H1 (cell line): Measurements from ENCODE around the gene TTC13. TPM values are rescaled to one million over a fixed set of nuclear protein-coding genes. Genes with fewer than 3 reads are reported as not detected.

Experiments
- BCL11A ChIP-seq, 2 experiments: IDR thresholded peaks; one replicate each; pipeline ENCODE4 v1.6.1; 2011; ENCODE audit warnings: low read depth in 2 of 2, low read length in 2 of 2, mild to moderate bottlenecking in 2 of 2
- KDM4A ChIP-seq: IDR thresholded peaks from one replicate; pipeline ENCODE4 v1.7.1; 2012; ENCODE audit warnings: low read depth, mild to moderate bottlenecking, moderate library complexity, low read length, inconsistent platforms; ENCODE audit not compliant: severe bottlenecking
- RAD21 ChIP-seq, 2 experiments: IDR thresholded peaks in 1 of 2; conservative IDR thresholded peaks in 1 of 2; 2 replicates each; pipeline ENCODE4 v1.6.1; 2011; ENCODE audit warnings: low read depth in 2 of 2, low read length in 2 of 2, improper control_type of control experiment in 1 of 2, inconsistent platforms in 1 of 2, mild to moderate bottlenecking in 1 of 2, moderate library complexity in 1 of 2
- SIRT6 ChIP-seq: IDR thresholded peaks from one replicate; pipeline ENCODE4 v1.7.1; 2012; ENCODE audit warnings: low read length, inconsistent platforms
- TCF12 ChIP-seq: IDR thresholded peaks from 2 replicates; pipeline ENCODE4 v1.6.1; 2011; ENCODE audit warnings: low read depth, mild to moderate bottlenecking, low read length
- polyA plus RNA-seq, 7 experiments: library from polyadenylated mRNA; depleted of rRNA in 3 of 7; stranded (reverse) in 5 of 7; unstranded in 2 of 7; fragments of >200 nt in 5 of 7; fragments of 200-250 nt in 2 of 7; gene quantifications; 1 replicate in 5 of 7; 2 replicates in 1 of 7; 4 replicates in 1 of 7; pipeline versions ENCODE4 v1.2.1 to v1.2.3, GENCODE V29; 2011 to 2013; ENCODE audit warnings: missing spikeins in 2 of 7, mixed read lengths in 2 of 7
- total RNA-seq: library from RNA; stranded (reverse); fragmentation: NEBNext Ultra II Directional; extraction: Animal tissue kit (Norgen Biotek cat#: 25700); gene quantifications from 2 replicates; pipeline ENCODE4 v1.2.1, GENCODE V29; 2021

TTC13 gene
- total and polyA plus RNA-seq, 2 of the 8 experiments (the other 6 are each of a cell fraction or from before 2014, with no cell fraction given): 3.1 to 7.1 TPM

DNA sequence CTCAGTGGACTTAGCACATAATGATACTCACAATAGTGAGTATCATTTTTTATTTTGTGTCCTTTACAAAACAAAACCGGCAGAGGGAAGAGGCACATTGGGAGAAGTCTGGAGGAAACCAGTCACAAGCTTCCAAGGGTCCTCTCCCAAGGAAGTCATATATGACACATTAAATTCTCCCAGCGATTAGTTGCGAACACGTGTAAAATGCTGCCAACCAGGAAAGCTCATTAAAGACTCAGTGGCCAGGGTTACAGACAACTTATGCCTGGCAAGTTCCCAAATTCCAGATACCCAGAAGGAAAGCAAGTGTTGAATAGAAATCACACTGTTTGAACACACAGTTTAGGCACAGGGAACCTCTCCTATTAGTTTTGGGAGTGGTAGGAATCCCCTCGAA, 52.5 kb downstream of the TTC13 start (continued):
- TF ChIP-seq KDM4A: no peak
- TF ChIP-seq BCL11A (IDR thresholded peaks at IDR 0.05; ENCODE audit: low read depth in 2 of 2, low read length in 2 of 2): no peak
- TF ChIP-seq SIRT6: no peak
- TF ChIP-seq RAD21 (IDR thresholded peaks at IDR 0.05 in 1 of 2, conservative IDR thresholded peaks at IDR 0.05 in 1 of 2; ENCODE audit: low read depth in 2 of 2, low read length in 2 of 2): no peak
- TF ChIP-seq TCF12: no peak
